Skeletal muscle tissue (tissue), 4 donors: ENCODE results near the gene SLC2A9. TPM values are rescaled to one million over a fixed set of nuclear protein-coding genes. Genes with fewer than 3 reads are reported as not detected.

Experiments used
- H3K27ac ChIP-seq: one replicate; pipeline ENCODE4 v1.7.0; 2013; ENCODE audit warnings: mild to moderate bottlenecking, low read depth, low read length, inconsistent platforms
- H3K27me3 ChIP-seq, 3 donors: one replicate each; pipeline ENCODE4 v1.7.0; 2013; ENCODE audit warnings: low read length in 3 of 3; ENCODE audit not compliant: control insufficient read depth in 3 of 3, insufficient read depth in 3 of 3
- H3K36me3 ChIP-seq, 3 donors: one replicate each; pipeline ENCODE4 v1.7.0; 2013; ENCODE audit warnings: low read length in 3 of 3; ENCODE audit not compliant: control insufficient read depth in 3 of 3, insufficient read depth in 3 of 3
- H3K4me1 ChIP-seq, 3 donors: one replicate each; pipeline ENCODE4 v1.7.0; 2013; ENCODE audit warnings: low read length in 3 of 3, mild to moderate bottlenecking in 3 of 3; ENCODE audit not compliant: control insufficient read depth in 3 of 3, insufficient read depth in 3 of 3
- H3K4me3 ChIP-seq, 3 donors: one replicate each; pipeline ENCODE4 v1.7.0; 2013; ENCODE audit warnings: low read length in 3 of 3
- H3K9ac ChIP-seq, 3 donors: one replicate each; pipeline ENCODE4 v1.7.0; 2013; ENCODE audit warnings: low read length in 3 of 3, mild to moderate bottlenecking in 3 of 3, moderate library complexity in 2 of 3, low read depth in 1 of 3
- H3K9me3 ChIP-seq, 3 donors: one replicate each; pipeline ENCODE4 v1.7.0; 2013; ENCODE audit warnings: low read length in 3 of 3; ENCODE audit not compliant: control insufficient read depth in 3 of 3
- total RNA-seq: library from RNA; depleted of rRNA; stranded (reverse); fragments of >200 nt; gene quantifications from one replicate; pipeline ENCODE4 v1.2.3, GENCODE V29; 2014
- donor health status: Osteomylitis.

The SLC2A9 gene
- total RNA-seq, 1 donor from 2014 or later: 1.0 TPM

- Histone ChIP-seq H3K27me3 (no peaks in the 10 kb centered on the region), H3K27ac (no peak overlapping the region), H3K36me3 (no peaks in the 10 kb centered on the region), H3K4me1 (no peaks in the 10 kb centered on the region), H3K4me3 (no peak overlapping the region), H3K9ac (no peak overlapping the region), H3K9me3 (no peaks in the 10 kb centered on the region)
Measured at GRCh38 chr4:9938933-9939332, 82.4 kb downstream of the SLC2A9 start.

GRCh38 chr4:9937078-9937477, 84.2 kb downstream of the SLC2A9 start:
- H3K4me1 ChIP-seq: no peaks in the 10 kb centered on the region
- H3K27me3 ChIP-seq: no peaks in the 10 kb centered on the region
- H3K9me3 ChIP-seq: no peaks in the 10 kb centered on the region
- H3K4me3 ChIP-seq: no peak overlapping the region
- no peak overlapping the region for H3K27ac ChIP-seq
- no peaks in the 10 kb centered on the region for H3K36me3 ChIP-seq
- H3K9ac ChIP-seq: no peak overlapping the region

GRCh38 chr4:9936129-9936644, 85.1 kb downstream of the SLC2A9 start:
- no peaks in the 10 kb centered on the region for H3K36me3 ChIP-seq
- H3K4me3 ChIP-seq: no peak overlapping the region
- H3K27me3 ChIP-seq: no peaks in the 10 kb centered on the region
- H3K9me3 ChIP-seq: no peaks in the 10 kb centered on the region
- H3K9ac ChIP-seq: no peak overlapping the region
- H3K4me1 ChIP-seq: peaks cover 0 to 3% (median 0%) of the 10 kb centered on the region in 3 donors
- no peak overlapping the region for H3K27ac ChIP-seq

GRCh38 chr4:9933956-9934355, 87.3 kb downstream of the SLC2A9 start:
- Histone ChIP-seq H3K36me3 (no peaks in the 10 kb centered on the region), H3K27ac (no peak overlapping the region), H3K9me3 (no peaks in the 10 kb centered on the region), H3K4me3 (no peak overlapping the region), H3K9ac (no peak overlapping the region), H3K4me1 (peaks cover 0 to 4% (median 0%) of the 10 kb centered on the region in 3 donors), H3K27me3 (no peaks in the 10 kb centered on the region)

GRCh38 chr4:9933184-9933583, 88.1 kb downstream of the SLC2A9 start:
- H3K27ac ChIP-seq: no peak overlapping the region
- H3K4me3 ChIP-seq: no peak overlapping the region
- H3K36me3 ChIP-seq: no peaks in the 10 kb centered on the region
- H3K9me3 ChIP-seq: no peaks in the 10 kb centered on the region
- peaks cover 0 to 4% (median 0%) of the 10 kb centered on the region in 3 donors for H3K4me1 ChIP-seq
- H3K9ac ChIP-seq: no peak overlapping the region
- H3K27me3 ChIP-seq: no peaks in the 10 kb centered on the region

- H3K4me3 ChIP-seq: no peak overlapping the region
- H3K4me1 ChIP-seq: peaks cover 0 to 4% (median 0%) of the 10 kb centered on the region in 3 donors
- H3K36me3 ChIP-seq: no peaks in the 10 kb centered on the region
- H3K27ac ChIP-seq: no peak overlapping the region
- H3K27me3 ChIP-seq: no peaks in the 10 kb centered on the region
- H3K9ac ChIP-seq: no peak overlapping the region
- no peaks in the 10 kb centered on the region for H3K9me3 ChIP-seq
Measured at GRCh38 chr4:9932771-9933170, 88.5 kb downstream of the SLC2A9 start.

- H3K27me3 ChIP-seq: no peaks in the 10 kb centered on the region
- H3K36me3 ChIP-seq: no peaks in the 10 kb centered on the region
- H3K4me1 ChIP-seq: peaks cover 2 to 7% (median 5%) of the 10 kb centered on the region in 3 donors
- no peak overlapping the region for H3K4me3 ChIP-seq
- H3K9me3 ChIP-seq: no peaks in the 10 kb centered on the region
- H3K9ac ChIP-seq: no peak overlapping the region
- H3K27ac ChIP-seq: no peak overlapping the region
Measured at GRCh38 chr4:9931146-9931545, 90.2 kb downstream of the SLC2A9 start.

GRCh38 chr4:9929111-9929510, 92.2 kb downstream of the SLC2A9 start:
- Histone ChIP-seq H3K36me3 (no peaks in the 10 kb centered on the region), H3K27ac (no peak overlapping the region), H3K4me1 (peaks cover 2 to 14% (median 5%) of the 10 kb centered on the region in 3 donors), H3K9ac (no peak overlapping the region), H3K9me3 (no peaks in the 10 kb centered on the region), H3K27me3 (no peaks in the 10 kb centered on the region), H3K4me3 (no peak overlapping the region)

GRCh38 chr4:9927341-9928007, 93.8 kb downstream of the SLC2A9 start:
- Histone ChIP-seq H3K27ac (no peak overlapping the region), H3K36me3 (no peaks in the 10 kb centered on the region)

GRCh38 chr4:9926586-9926985, 94.7 kb downstream of the SLC2A9 start:
- H3K4me1 ChIP-seq: peaks cover 2 to 14% (median 5%) of the 10 kb centered on the region in 3 donors

More at GRCh38 chr4:9927341-9928007, 93.8 kb downstream of the SLC2A9 start:
- H3K4me3 ChIP-seq: peak overlapping the region in 1 of 3 donors; percentile 29
- H3K4me1 ChIP-seq: peaks cover 2 to 14% (median 5%) of the 10 kb centered on the region in 3 donors
- no peak overlapping the region for H3K9ac ChIP-seq
- H3K9me3 ChIP-seq: no peaks in the 10 kb centered on the region
- no peaks in the 10 kb centered on the region for H3K27me3 ChIP-seq

More at GRCh38 chr4:9926586-9926985, 94.7 kb downstream of the SLC2A9 start:
- no peaks in the 10 kb centered on the region for H3K9me3 ChIP-seq
- no peak overlapping the region for H3K9ac ChIP-seq
- no peak overlapping the region for H3K27ac ChIP-seq
- H3K36me3 ChIP-seq: no peaks in the 10 kb centered on the region
- H3K4me3 ChIP-seq: no peak overlapping the region
- H3K27me3 ChIP-seq: no peaks in the 10 kb centered on the region
